HG02884 (cell line): ENCODE data around the gene EZH1.

Experiments used
- ATAC-seq: cut with Tn5 transposase; IDR thresholded peaks from one replicate; pipeline ENCODE4 v1.9.1; 2021; ENCODE audit warnings: mild to moderate bottlenecking, moderate library complexity; ENCODE audit not compliant: unreplicated experiment

The EZH1 gene

GRCh38 chr17:42744806-42745617, at the start of gene EZH1:
Gene EZH1, minus strand, starts transcription at chr17:42745040. Its CDS starts 16,099 bp downstream, at chr17:42728941.
- no peak for ATAC-seq

DNA sequence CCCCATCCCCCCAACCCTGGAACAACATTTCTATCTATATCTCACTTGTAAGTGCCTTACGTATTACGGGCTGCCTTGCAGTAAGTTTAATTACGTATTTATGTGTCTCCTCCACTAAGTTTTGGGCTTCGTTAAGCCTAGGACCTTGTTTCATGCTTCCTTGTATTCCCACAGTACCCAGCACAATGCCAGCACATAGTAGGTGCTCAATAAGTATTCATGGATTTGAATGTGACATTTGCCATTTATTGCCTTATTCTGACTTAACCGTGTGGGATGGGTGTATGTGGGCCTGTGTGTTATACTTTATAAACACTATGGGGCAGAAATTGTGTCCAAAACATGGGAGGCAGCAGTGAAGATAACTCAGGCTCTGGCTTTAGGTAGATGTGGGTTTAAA, 47.7 kb upstream of the EZH1 start:
- no peak for ATAC-seq

GRCh38 chr17:42791948-42792347, 47.1 kb upstream of the EZH1 start:
- ATAC-seq = no peak

GRCh38 chr17:42787266-42787665, 42.4 kb upstream of the EZH1 start:
- ATAC-seq = no peak

DNA sequence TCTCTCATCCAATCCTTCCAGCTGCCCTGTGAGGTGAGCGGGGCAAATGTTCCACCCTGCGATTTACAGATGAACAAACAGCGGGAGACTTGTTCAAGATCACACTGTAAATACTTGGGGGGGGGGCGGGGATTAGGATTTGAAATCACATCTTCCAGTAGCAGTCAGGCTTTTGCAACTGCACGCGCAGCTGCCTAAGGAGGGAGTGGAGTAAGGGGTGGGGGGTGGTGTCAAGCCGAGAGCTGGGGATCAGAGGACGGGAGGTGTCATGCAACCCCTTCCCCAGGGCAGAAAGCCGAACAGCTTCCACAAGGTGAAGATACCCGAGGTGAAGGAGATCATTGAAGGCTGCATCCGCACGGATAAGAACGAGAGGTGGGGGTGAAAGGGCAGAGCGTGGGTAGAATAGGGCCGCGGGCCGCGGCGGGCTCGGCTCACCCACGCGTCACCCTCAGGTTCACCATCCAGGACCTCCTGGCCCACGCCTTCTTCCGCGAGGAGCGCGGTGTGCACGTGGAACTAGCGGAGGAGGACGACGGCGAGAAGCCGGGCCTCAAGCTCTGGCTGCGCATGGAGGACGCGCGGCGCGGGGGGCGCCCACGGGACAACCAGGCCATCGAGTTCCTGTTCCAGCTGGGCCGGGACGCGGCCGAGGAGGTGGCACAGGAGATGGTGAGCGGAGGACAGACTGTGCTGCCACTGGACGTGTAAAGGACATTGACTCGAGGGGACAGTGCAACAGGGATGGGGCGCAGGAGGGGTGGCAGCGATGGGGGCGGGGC, 40.2 kb upstream of the EZH1 start:
- no peak for ATAC-seq

- no peak for ATAC-seq
Observed at GRCh38 chr17:42784409-42784808, 39.6 kb upstream of the EZH1 start.

- no peak for ATAC-seq
Observed at GRCh38 chr17:42783791-42784138, 38.9 kb upstream of the EZH1 start.

DNA sequence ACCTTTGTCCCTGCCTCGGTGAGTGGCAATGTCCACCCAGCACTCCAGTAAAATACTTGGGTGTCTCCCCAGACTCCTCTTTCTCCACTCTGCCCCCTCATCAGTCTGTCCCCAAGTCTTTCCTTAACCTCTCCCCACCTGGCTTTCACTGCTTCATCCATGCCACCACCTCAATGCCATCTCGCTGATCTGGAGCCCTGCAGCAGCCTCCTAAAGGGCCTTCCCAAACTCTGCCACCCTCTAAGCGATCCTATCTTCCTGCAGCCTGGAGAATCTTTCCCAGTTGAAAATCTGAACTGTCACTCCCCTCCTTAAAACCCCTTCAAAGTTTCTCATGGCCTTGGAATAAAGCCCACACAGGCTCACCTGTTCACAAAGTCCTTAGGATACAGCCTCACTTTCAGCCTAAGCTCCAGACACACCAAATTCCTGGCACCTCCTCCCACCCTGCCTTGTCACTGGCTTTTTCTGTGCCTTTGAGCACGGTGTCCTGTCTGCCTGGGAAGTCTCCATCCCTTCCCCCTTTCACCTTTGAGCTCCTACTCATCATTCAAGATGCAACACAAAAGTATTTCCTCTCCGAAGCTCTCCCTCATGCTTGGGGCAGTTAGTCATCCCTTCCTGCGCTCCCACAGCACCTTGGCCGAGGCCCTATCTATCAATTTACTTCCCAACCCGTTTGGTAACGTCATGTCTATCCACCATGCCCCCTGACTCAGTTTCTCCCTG, 38.4 kb upstream of the EZH1 start:
- no peak for ATAC-seq

- no peak for ATAC-seq
Observed at GRCh38 chr17:42782166-42783061, 37.6 kb upstream of the EZH1 start.

DNA sequence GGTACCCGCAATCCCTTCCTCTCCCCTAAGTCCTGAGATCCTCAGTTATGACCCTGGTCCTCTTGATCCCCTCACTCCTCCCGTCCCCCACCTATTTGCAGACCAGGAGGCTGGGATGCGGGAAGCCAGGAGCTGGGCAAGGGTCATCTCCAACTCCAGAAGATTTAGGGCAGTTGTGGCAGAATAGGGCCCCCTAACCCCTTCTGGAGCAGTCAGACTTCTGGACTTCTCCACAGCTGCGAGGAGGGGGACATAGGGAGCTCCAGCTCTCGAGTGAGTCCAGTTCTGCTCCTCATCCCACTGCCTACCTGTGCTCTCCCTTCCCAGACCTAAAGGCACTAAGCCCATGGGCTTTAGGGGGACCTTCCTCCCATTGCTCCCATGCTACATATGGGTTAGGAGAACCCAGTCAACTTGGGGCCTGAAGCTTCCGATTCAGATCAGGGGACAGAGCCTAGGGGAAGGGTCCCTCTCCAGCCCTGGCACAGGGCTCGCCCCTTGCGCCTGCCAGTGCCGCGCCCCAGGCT, 36.9 kb upstream of the EZH1 start:
- no peak for ATAC-seq

- ATAC-seq = no peak
Observed at GRCh38 chr17:42780851-42781638, 36.2 kb upstream of the EZH1 start.

DNA sequence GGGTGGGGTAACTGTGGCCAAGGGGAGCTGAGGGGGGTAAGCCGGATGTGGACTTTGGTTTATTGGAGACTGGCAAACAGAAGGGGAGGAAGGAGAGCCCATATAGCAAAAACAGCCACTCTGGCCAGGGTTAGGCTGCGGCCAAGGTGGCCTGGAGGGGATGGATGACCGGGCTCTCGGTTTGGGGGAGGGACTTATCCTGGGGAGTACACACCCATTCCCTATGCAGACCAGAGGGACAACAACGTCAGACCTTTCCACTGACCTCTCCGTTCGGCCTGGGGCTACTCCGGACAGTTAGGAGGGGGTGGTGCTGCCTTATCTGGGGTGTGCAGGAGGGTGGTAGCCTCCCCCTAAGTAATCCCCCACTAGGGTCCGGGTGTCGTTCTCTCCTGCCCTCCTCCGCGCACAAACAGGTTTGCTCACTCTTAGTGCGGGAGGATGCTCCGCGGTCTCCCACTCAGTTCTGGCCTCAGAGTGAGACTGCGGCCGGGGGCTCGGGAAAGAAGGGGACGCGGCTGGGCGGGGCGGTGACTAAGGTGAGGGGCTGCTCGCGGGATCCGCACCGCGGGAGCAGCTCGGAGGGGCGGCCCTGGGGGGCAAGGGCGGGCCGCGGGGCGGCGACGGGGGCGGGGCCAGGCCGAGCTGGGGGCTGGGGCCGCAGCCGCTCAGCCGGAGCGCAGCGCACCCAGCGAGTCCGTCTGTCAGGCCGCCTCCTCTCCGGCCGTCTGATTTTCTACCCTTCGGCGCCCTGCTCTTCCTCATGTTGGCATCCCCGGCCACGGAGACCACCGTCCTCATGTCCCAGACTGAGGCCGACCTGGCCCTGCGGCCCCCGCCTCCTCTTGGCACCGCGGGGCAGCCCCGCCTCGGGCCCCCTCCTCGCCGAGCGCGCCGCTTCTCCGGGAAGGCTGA, 35.4 kb upstream of the EZH1 start, which contains the start of gene WNK4:
Gene WNK4 (plus strand): TSS at position 675 of the 915 bp plus-strand sequence. CDS start 89 bp downstream, at position 764.
- no peak for ATAC-seq

DNA sequence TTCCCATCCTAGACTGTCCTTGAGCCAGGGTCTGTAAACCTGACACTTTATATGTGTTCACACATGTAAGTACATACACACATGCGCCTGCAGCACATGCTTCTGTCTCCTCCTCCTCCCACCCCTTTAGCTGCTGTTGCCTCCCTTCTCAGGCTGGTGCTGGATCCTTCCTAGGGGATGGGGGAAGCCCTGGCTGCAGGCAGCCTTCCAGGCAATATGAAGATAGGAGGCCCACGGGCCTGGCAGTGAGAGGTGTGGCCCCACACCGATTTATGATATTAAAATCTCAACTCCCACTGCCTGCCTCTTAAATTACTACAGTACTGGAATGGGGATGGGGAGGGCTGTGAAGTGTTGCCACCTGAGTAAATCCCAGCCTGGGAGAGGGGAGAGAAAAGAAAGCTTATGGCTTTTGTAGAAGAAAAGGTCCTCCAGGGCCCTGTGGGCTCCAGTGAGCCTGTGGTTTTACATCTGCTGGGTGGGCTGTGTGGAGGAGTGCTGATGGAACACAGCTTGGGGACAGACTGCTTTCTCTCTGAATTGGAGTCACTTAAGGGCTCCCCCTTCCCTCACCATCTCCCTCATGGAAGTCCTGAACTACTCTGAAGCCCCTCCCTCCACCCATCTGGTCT, 34.6 kb upstream of the EZH1 start:
- ATAC-seq = no peak

DNA sequence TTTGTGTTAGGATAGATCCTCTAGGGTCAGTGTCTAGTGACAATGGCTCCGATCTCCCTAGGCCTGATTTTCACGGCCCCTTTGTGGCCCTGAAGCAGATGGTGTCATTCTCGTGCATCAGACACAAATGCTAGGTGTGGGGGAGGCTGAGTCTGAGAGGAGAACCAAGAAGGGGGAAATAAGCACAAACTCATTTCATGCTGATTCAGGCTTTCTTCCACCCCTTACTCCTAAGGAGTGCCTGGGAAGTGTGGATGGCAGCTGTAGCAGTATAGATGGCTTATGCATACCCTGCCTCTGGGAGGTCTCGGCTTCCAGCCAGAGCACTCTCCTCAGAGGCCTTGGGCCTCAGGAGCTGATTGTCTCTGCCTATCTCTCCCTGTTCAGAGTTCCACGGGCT, 33.7 kb upstream of the EZH1 start:
- ATAC-seq = no peak

GRCh38 chr17:42775534-42776098, 30.8 kb upstream of the EZH1 start:
- no peak for ATAC-seq

DNA sequence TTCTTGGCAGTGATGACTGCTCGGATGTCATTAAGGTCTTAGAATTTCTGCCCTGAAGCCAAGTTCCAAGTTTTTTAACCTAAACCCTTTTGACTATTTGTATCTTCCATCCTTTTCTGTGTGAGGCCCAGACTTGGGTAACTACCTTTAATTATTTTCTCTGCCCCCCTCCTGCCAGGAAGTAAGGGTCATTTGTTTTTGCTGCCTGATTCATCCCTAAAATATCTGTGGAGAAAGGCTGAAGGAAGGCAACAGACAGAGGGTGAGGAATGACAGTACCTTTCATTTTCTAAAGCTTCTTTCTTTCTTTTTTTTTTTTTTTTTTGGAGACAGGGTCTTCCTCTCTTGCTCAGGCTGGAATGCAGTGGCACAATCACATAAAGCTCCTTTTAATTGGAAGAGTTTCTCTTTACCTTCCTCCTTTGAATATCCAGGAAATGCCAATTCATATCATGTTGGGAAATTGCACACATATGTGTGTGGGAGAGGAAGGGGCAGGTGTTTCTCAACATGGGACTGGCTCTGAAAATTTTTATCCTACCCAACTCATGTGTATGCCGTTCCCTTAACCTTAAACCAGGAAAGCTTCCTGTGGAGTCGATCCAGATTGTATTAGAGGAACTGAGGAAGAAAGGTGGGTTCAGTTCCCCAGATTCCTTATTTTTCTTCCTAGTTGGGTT, 29.4 kb upstream of the EZH1 start:
- no peak for ATAC-seq
